SW 1271 (cell line): ENCODE data around the gene KLF11.
"Not testable (repeated sequence)": the region's sequence is repeated elsewhere in the genome, so short reads cannot be mapped to it uniquely, and the experiment has no call there.

Experiments used
- DNase-seq, 2 experiments: peaks; one replicate each; lab custom pipeline; 2025; lab: John Stamatoyannopoulos, UW

KLF11 gene

DNA sequence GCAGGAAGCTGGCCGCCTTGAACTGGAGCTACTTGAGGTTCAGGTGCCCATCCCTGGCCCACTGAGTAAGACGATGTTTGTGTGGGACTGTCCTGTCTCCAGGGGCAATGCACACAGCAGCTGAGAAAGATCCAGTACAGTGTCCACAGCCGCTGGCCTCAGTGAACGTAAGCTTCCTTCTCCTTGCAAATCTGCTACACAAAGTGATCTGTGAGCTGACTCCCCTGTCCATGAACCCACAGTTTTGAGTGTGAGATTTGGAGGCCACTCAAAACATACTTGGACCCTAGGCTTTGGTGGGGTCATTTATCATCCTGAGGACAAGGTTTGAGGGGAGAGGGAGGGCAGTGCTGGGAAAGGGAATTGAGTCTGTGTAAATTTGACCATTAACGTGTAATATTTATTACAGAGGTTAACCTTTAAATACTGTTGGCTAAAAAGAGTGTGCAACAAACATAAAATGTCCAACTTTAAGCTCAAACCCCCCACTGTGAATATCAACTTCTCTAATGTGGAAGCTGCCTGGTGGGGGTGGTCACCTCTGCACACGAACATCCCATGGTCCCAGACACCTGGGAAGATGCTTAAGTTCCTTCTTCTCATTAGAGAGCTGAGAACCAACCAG, 41.8 kb downstream of the KLF11 start:
- DNase-seq: no peak

DNA sequence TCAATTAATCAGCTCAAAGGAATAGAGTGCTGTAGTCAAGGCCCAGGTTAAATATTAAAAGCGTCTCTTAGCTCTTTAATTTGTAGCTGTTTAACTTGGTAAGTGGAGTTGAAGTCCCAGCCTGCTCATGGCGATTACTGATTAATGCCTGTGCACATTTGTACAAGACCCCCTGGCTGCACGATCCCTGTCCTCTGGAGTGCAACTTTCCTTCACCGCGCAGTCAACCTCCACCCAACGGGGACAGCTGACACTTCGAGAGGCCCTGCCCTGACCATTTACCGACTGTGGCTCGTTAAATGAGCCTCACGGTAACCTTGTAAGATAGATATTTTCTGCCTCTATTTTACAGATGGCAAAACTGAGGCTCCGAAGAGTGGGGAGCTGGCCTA, 42.3 kb downstream of the KLF11 start:
- DNase-seq: no peak

DNA sequence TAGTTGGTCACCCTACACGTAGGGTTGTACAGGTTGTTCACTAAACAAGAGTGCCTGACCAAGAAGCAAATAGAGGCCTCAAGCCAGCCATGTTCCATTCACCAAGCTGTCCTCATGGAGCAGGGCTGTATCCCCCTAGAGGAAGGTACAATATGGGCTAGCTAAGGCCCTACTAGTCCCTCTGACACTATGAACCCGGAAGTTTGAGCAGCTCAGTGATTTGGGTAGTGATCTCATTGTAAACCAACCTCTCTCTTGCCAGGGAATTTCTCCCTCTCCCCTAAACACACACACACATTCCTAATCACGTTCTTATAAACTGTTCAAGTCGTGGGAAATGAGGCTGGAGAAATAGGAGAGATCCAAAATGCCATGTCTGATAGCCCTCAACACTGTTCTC, 43.6 kb downstream of the KLF11 start:
- DNase-seq: no peak

- DNase-seq: no peak
Observed at GRCh38 chr2:10087360-10087759, 44.0 kb downstream of the KLF11 start.

- DNase-seq: no peak
Observed at GRCh38 chr2:10089565-10090190, 46.3 kb downstream of the KLF11 start.

DNA sequence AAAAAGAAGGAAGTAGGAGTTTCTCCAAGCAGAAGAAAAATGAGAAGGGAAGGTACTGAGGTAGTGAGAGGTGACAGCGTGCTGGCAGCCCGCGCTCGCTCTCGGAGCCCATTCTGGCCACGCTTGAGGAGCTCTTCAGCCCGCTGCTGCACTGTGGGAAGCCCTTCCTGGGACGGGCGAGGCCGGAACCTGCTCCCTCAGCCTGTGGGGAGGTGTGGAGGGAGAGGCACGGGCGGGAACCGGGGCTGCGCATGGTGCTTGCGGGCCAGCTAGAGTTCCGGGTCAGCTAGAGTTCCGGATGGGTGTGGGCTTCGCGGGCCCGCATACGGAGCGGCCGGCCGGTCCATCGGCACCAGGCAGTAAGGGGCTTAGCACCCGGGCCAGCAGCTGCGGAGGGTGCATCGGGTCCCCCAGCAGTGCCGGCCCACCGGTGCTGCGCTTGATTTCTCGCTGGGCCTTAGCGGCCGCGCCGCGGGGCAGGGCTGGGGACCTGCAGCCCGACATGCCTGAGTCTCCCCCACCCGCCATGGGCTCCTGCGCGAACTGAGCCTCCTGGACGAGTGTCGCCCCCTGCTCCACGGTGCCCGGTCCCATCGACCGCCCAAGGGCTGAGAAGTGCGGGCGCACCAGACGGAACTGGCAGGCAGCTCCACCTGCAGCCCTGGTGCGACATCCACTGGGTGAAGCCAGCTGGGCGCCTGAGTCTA, 48.0 kb downstream of the KLF11 start:
- DNase-seq: no peak

GRCh38 chr2:10091889-10092244, 48.5 kb downstream of the KLF11 start:
- DNase-seq: not testable (repeated sequence)

DNA sequence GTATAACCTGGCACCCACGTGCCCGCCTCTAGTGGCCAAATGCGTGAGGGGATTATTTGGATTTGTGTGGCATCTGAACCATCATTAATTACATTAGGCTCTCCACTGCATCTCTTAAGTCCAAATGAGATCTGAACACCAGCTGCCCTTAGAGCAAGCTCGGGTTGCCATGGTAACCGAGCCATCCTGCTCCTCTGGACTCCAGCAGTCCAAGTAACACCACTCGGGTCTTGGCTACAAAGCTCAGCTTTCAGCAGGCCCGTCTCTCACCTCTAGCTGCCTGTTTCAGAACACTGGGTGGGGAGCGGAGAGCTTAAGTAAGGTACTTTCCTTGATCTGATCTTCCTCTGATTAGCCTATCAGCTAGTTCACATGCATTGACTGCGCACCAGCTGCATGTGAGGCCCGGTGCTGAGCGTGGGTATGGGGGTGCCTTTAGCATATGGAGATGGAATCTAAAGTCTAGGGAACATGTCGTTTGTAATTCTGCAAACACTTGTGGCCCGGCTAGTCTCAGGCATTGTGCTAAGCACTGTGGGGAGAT, 51.0 kb downstream of the KLF11 start:
- DNase-seq: no peak

GRCh38 chr2:10095175-10095574, 51.8 kb downstream of the KLF11 start:
- DNase-seq: no peak

- no peak for DNase-seq
Observed at GRCh38 chr2:10096641-10097040, 53.3 kb downstream of the KLF11 start.

DNA sequence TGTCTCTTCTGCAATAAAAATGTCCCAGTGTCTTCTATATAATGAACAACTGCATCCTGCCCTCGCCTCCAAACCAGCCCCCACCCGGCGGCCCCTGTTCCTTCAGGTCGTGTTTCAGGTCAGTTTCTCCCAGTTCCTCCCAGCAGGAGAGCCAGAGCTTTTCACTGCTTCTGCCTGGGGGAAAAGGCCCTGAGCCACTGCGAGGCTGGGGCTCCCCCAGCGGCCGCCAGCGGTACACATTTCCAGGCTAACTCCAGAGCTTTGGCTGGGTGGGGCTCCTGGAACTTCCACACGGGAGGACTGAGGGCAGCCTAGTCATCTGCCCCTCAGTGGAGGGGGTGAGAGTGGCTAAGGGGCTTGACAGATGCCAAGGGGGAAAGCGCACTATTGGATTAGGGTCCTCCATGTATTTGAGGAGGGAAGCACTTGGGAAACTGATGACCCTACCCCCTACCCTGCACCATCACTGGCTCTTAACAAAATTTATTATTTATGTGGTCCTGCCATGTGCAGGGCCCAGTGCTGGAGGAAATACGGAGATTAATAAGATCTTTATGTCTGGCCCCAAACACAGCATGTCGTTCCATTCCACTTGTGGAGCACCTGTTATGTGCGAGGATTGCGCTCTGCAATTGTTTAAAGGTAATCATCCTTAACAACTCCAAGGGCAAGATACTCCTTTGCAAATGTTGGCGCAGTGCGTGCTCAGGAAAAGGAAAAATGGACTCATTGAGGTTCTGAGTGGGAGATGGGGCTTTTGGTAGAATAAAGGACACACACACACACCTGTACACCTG, 54.2 kb downstream of the KLF11 start:
- DNase-seq: peak; percentile 55 to 63

GRCh38 chr2:10101491-10101890, 58.1 kb downstream of the KLF11 start:
- DNase-seq: no peak

- no peak for DNase-seq
Observed at GRCh38 chr2:10103179-10103578, 59.8 kb downstream of the KLF11 start.
